ENCODE measurements around the gene UNC13A. TPM values are rescaled to one million over a fixed set of nuclear protein-coding genes. Genes with fewer than 3 reads are reported as not detected.

UNC13A gene
- polyA plus RNA-seq, 3 donors, result 0.11 to 1.0 (median 0.15) TPM

- no peak overlapping the region for H3K27ac ChIP-seq (ENCODE audit: low read depth, low read length)
- WGBS, 3 donors, result 82 to 89% (median 88%) methylated on average over 4 of the region's 4 CpGs
Observed at GRCh38 chr19:17718550-17718946, 30.4 kb upstream of the UNC13A start.

GRCh38 chr19:17716309-17716929 lies 28.3 kb upstream of the UNC13A start:
- WGBS, 3 donors, result 45 to 74% (median 65%) methylated on average over 4 of the region's 4 CpGs
- no peak overlapping the region for H3K27ac ChIP-seq (ENCODE audit: low read depth, low read length)

- WGBS, 3 donors, result 54 to 82% (median 81%) methylated on average over 6 of the region's 6 CpGs
- H3K27ac ChIP-seq (ENCODE audit: low read depth, low read length), result no peak overlapping the region
Observed at GRCh38 chr19:17711851-17712250, 23.7 kb upstream of the UNC13A start.

GRCh38 chr19:17706750-17707181 lies 18.6 kb upstream of the UNC13A start:
- 19 to 47% (median 37%) methylated on average over 17 of the region's 17 CpGs for WGBS, 3 donors

GRCh38 chr19:17703824-17704463 lies 15.8 kb upstream of the UNC13A start:
- WGBS, 3 donors, result 44 to 50% (median 47%) methylated on average over 11 of the region's 11 CpGs

More at GRCh38 chr19:17706750-17707181, 18.6 kb upstream of the UNC13A start:
- no peak overlapping the region for H3K27ac ChIP-seq (ENCODE audit: low read depth, low read length)

GRCh38 chr19:17695198-17695597 lies 7.0 kb upstream of the UNC13A start:
- no peak overlapping the region for H3K27ac ChIP-seq (ENCODE audit: low read depth, low read length)
- WGBS, 3 donors, result 52 to 70% (median 63%) methylated on average over 2 of the region's 2 CpGs

More at GRCh38 chr19:17703824-17704463, 15.8 kb upstream of the UNC13A start:
- H3K27ac ChIP-seq (ENCODE audit: low read depth, low read length), result no peak overlapping the region

- 71 to 77% (median 73%) methylated on average over 4 of the region's 4 CpGs for WGBS, 3 donors
- no peak overlapping the region for H3K27ac ChIP-seq (ENCODE audit: low read depth, low read length)
Observed at GRCh38 chr19:17692566-17692965, 4.4 kb upstream of the UNC13A start.

GRCh38 chr19:17688853-17689595 lies 870 bp upstream of the UNC13A start:
- no peak overlapping the region for H3K27ac ChIP-seq (ENCODE audit: low read depth, low read length)
- WGBS, 3 donors, result 52 to 64% (median 60%) methylated on average over 10 of the region's 10 CpGs

- 3 to 6% (median 5%) methylated on average over 23 to 24 of the region's 24 CpGs for WGBS, 3 donors
- H3K27ac ChIP-seq (ENCODE audit: low read depth, low read length), result no peak overlapping the region
Observed at GRCh38 chr19:17687141-17687856, 855 bp downstream of the UNC13A start.

GRCh38 chr19:17686592-17687024 lies 1.5 kb downstream of the UNC13A start:
- H3K27ac ChIP-seq (ENCODE audit: low read depth, low read length), result no peak overlapping the region

GRCh38 chr19:17686023-17686521 lies 2.1 kb downstream of the UNC13A start:
- 0 to 3% (median 3%) methylated on average over 11 to 12 of the region's 12 CpGs for WGBS, 3 donors
- H3K27ac ChIP-seq (ENCODE audit: low read depth, low read length), result no peak overlapping the region

More at GRCh38 chr19:17686592-17687024, 1.5 kb downstream of the UNC13A start:
- WGBS, 3 donors, result 1 to 2% (median 1%) methylated on average over 20 to 28 of the region's 28 CpGs

GRCh38 chr19:17685451-17686022 lies 2.6 kb downstream of the UNC13A start:
- whole genome bisulfite sequencing, 3 donors, result 56 to 58% (median 57%) methylated on average over 14 to 15 of the region's 15 CpGs
- H3K27ac ChIP-seq (ENCODE audit: low read depth, low read length), result no peak overlapping the region

GRCh38 chr19:17684256-17684655 lies 3.9 kb downstream of the UNC13A start:
- H3K27ac ChIP-seq (ENCODE audit: low read depth, low read length), result no peak overlapping the region
- 52 to 64% (median 60%) methylated on average over 4 of the region's 4 CpGs for WGBS, 3 donors

GRCh38 chr19:17683078-17683477 lies 5.1 kb downstream of the UNC13A start:
- 72 to 97% (median 81%) methylated on average over 4 of the region's 4 CpGs for WGBS, 3 donors
- H3K27ac ChIP-seq (ENCODE audit: low read depth, low read length), result no peak overlapping the region

- no peak overlapping the region for H3K27ac ChIP-seq (ENCODE audit: low read depth, low read length)
- 68 to 79% (median 76%) methylated on average over 5 of the region's 5 CpGs for WGBS, 3 donors
Observed at GRCh38 chr19:17682273-17682672, 5.9 kb downstream of the UNC13A start.

GRCh38 chr19:17681505-17682125 lies 6.5 kb downstream of the UNC13A start:
- no peak overlapping the region for H3K27ac ChIP-seq (ENCODE audit: low read depth, low read length)
- WGBS, 3 donors, result 51 to 52% (median 52%) methylated on average over 25 of the region's 25 CpGs

GRCh38 chr19:17680230-17680722 lies 7.9 kb downstream of the UNC13A start:
- WGBS, 3 donors, result 2 to 6% (median 4%) methylated on average over 26 to 38 of the region's 38 CpGs

More at GRCh38 chr19:17680230-17680722, 7.9 kb downstream of the UNC13A start:
- H3K27ac ChIP-seq (ENCODE audit: low read depth, low read length), result no peak overlapping the region

Measured in adipose tissue (tissue), 3 donors.